Keratinocyte (primary cell): ENCODE data around the gene CXXC5.

Experiments
- CTCF ChIP-seq, 3 experiments: IDR thresholded peaks in 1 of 3; conservative IDR thresholded peaks in 1 of 3; optimal IDR thresholded peaks in 1 of 3; 2 replicates in 2 of 3; 3 replicates in 1 of 3; pipeline versions ENCODE3 to v1.5.1; 2011; ENCODE audit warnings: low read length in 3 of 3, mild to moderate bottlenecking in 3 of 3, moderate library complexity in 2 of 3, control low read depth in 1 of 3, inconsistent platforms in 1 of 3; ENCODE audit not compliant: insufficient read depth in 2 of 3; ENCODE audit errors: extremely low read depth in 1 of 3
- EZH2 ChIP-seq: IDR thresholded peaks from one replicate; pipeline ENCODE4 v1.6.1; 2012; ENCODE audit warnings: inconsistent platforms, mild to moderate bottlenecking, low read length, moderate library complexity

DNA sequence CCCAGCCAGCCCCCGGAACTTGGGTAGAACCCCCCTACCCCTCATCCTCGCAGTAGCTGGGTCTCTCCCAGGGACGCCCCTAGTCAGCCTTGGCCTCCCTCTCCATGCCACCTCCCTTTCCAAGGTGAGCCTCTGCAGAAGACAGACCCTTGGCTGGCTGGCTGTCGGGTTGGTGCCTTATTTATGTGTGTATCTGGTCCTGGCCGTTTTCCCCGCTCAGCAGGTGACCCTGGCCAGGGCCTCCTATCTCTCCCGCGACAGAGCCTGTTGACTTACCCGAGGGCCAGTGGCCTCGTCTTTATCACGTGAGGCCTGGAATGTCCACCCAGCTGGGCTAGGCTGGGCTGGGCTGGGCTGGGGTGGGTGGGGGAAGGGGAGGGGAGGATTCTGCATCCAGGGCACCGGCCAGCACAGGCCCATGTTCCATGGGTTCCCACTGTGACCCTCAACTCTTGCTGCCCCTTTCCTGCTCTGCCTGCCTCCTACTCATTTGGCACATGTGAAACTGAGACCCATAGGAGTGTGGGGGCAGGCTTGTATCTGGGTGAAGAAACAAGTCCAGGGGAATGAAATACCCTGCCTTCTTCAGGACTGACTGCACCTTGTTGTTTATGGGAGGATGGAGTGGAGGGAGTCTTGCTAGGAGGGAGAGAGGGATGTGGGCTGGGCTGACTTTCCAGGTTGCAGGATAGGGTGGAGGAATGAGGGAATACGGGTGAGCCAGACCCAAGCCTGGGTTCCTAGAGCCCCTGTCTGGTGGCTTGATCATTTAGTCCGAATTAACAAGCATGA, 3.1 kb downstream of the CXXC5 start:
- TF ChIP-seq CTCF (optimal IDR thresholded peaks at IDR 0.05 in 1 of 3, IDR thresholded peaks at IDR 0.05 in 1 of 3, conservative IDR thresholded peaks at IDR 0.05 in 1 of 3; ENCODE audit: extremely low read depth in 1 of 3, insufficient read depth in 2 of 3, low read length in 3 of 3): no peak
- no peak for TF ChIP-seq EZH2
